ENCODE results near the gene TKTL1.

Gene TKTL1

GRCh38 chrX:154365052-154365600 lies 69.5 kb downstream of the TKTL1 start:
- DNase-seq, result no peak

- DNase-seq, result no peak
These were observed 70.5 kb downstream of the TKTL1 start for GRCh38 chrX:154365997-154366665.

- DNase-seq, result no peak
These were observed 71.1 kb downstream of the TKTL1 start for GRCh38 chrX:154366666-154367055.

GRCh38 chrX:154367474-154368308 lies 72.1 kb downstream of the TKTL1 start:
- no peak for DNase-seq

GRCh38 chrX:154368630-154369448 lies 73.2 kb downstream of the TKTL1 start:
- DNase-seq, result peak; percentile 40

- DNase-seq, result peak; percentile 78
These were observed 74.1 kb downstream of the TKTL1 start for GRCh38 chrX:154369449-154370299.

GRCh38 chrX:154370300-154371016 lies 74.9 kb downstream of the TKTL1 start:
- DNase-seq, result no peak

- peak; percentile 66 for DNase-seq
These were observed 75.6 kb downstream of the TKTL1 start for GRCh38 chrX:154371017-154371788.

- DNase-seq, result no peak
These were observed 76.2 kb downstream of the TKTL1 start for GRCh38 chrX:154371789-154372300.

GRCh38 chrX:154372612-154373022 lies 77.0 kb downstream of the TKTL1 start:
- peak; percentile 56 for DNase-seq

GRCh38 chrX:154373340-154374306 lies 78.0 kb downstream of the TKTL1 start:
- DNase-seq, result peak; percentile 32

- peak; percentile 16 for DNase-seq
These were observed 78.9 kb downstream of the TKTL1 start, which contains the start of gene FLNA for GRCh38 chrX:154374313-154375155. Gene FLNA (minus strand): TSS chrX:154374634. CDS start chrX:154371245, 3,389 bp downstream.

GRCh38 chrX:154375156-154375504 lies 79.5 kb downstream of the TKTL1 start:
- DNase-seq, result no peak

- no peak for DNase-seq
These were observed 81.2 kb downstream of the TKTL1 start for GRCh38 chrX:154376774-154377173.

- no peak for DNase-seq
These were observed 82.6 kb downstream of the TKTL1 start for GRCh38 chrX:154378059-154378798.

GRCh38 chrX:154378799-154379568 lies 83.4 kb downstream of the TKTL1 start, which contains the start of gene EMD:
Gene EMD (plus strand): TSS chrX:154379295. CDS start chrX:154379485, 190 bp downstream.
- DNase-seq, result peak; percentile 93

Measured in kidney glomerular epithelial cell (primary cell).